ACHN (cell line): ENCODE data around the gene GPR37L1.
A peak's percentile ranks its signal among the peaks of the same experiment; 100 is the strongest.

Experiments used
- DNase-seq: peaks from one replicate; pipeline ENCODE4 v3.0.0-alpha.2; 2015
- in situ Hi-C: cut with HindIII; loops from 2 replicates; pipeline ENCODE4 v1.10.0; 2017; ENCODE audit warnings: low sequenced_read_pairs, low pct_ligation_motif_present, low pct_unique_long_range_greater_than_20kb

The GPR37L1 gene, protein sequence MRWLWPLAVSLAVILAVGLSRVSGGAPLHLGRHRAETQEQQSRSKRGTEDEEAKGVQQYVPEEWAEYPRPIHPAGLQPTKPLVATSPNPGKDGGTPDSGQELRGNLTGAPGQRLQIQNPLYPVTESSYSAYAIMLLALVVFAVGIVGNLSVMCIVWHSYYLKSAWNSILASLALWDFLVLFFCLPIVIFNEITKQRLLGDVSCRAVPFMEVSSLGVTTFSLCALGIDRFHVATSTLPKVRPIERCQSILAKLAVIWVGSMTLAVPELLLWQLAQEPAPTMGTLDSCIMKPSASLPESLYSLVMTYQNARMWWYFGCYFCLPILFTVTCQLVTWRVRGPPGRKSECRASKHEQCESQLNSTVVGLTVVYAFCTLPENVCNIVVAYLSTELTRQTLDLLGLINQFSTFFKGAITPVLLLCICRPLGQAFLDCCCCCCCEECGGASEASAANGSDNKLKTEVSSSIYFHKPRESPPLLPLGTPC

DNA sequence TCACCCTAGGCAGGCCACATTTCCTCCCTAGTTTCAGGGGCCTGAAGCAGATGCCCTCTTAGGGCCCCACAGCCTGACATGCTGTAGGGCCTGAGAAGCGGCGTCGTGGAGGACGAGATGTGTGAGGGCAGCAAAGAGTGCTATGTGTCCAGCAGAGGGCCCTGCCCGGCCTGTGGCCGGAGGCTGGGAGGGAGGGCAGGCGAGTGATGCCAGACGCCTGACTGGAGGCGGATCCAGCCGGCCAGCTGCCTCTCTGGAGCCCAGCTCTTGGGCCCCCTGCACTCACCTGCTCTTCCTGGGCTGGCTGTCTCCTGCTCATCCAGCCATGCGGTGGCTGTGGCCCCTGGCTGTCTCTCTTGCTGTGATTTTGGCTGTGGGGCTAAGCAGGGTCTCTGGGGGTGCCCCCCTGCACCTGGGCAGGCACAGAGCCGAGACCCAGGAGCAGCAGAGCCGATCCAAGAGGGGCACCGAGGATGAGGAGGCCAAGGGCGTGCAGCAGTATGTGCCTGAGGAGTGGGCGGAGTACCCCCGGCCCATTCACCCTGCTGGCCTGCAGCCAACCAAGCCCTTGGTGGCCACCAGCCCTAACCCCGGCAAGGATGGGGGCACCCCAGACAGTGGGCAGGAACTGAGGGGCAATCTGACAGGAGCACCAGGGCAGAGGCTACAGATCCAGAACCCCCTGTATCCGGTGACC, at the start of gene GPR37L1:
GPR37L1 (plus strand) TSS at position 279 of the 697 bp plus-strand sequence; CDS start at position 326, 47 bp downstream.
- in situ Hi-C loops: no loop called here
- DNase-seq: peak; percentile 80

DNA sequence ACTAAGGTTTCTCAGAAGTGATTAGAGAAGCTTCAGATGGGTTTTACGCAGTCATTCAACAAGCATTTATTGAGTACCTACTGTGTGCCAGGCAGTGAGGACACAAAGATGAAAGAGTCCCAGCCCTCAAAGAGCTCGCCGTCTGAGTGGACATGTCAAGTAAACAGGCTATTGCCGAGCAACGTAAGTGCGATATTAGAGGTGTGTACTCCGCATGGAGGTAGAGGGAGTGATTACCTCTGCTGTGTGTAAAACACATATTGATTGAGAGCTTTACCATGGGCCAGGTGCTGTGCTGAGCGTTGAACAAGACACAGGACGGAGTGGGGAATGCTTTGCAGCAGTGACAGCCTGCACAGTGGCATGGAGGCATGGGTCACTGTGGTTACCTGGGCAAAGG, 49.5 kb upstream of the GPR37L1 start:
- in situ Hi-C loops: no loop called here

DNA sequence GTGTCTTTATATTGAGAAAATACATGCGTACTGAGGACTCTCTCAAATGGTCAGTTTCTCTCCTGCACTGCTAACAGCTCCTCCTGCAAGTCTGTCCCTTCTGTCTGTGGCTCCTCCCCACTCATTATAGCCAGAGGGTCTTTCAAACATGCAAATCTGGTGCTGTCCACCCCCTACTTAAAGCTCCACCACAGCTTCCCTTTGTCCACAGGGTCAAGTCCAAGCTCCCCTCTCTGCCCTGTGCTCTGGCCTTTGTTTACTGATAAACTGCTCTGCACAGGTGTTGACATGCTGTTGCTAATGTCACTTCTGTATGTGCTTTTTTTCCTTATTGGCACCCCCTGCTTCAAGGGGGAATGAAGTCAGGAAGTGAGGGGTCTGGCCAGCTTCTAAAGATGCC, 47.7 kb upstream of the GPR37L1 start:
- in situ Hi-C loops: no loop called here
- no peak for DNase-seq

More for the DNA sequence above, 49.5 kb upstream of the GPR37L1 start:
- no peak for DNase-seq

DNA sequence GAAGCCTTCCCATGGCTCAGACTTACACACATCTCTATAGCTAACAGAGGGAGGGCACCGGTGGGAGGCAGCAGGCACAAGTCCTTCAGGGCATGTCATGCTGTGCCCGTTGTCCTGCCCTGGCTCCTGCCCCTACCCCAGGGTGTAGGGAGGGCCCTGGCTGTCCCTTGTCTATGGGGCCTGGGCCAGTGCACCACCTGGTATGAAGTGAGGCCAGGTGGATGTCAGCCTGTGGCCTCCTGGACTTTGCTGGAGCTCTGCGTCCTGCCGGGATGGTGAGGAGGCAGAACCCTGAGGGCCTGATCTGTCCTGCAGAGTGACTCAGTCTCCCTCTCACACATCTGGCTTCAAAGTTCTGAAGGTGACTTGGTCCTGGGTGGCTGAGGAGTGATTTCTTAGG, 47.3 kb upstream of the GPR37L1 start:
- in situ Hi-C loops: no loop called here
- no peak for DNase-seq

DNA sequence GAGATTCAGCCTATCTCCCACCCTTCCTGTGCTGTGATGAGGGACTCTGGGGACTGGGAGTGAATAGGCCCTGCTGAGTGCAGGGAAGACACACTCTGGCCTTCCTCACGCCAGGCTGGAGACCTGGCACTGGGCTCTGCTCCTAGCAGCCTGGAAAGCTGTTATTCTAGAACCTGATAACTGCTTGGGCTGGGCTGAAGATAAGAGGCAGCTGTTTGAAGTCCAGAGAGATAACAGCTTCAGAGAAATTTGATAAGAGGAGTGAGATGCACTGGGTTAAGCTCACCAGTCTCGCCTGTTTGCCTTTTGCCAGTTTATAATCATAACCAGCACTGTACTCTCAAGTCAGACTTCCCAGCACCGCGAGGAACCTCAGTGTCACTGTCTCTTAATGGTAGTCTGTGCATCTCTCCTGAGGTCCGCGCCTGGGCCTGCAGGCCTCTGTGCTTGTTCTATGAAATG, 46.6 kb upstream of the GPR37L1 start:
- no peak for DNase-seq

DNA sequence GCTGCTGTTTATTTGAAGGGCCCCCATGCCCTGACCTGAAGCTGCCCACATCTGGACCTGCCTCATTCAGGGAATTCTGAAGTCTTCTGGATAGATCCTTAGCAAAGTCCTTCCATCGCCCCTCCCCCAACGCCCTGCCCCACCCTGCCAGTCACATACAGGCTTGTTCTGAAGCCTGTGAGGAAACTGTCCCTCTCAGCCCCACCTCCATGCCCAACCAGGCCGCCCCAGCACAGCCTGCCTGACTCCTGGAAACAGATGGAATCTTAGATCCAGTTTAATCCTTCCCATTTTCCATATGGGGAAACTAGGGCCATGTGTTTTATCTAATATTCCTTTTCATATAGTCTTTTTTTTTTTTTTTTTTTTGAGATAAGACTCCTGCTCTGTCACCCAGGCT, 44.5 kb upstream of the GPR37L1 start:
- DNase-seq: no peak
- in situ Hi-C loops: no loop called here

More for the DNA sequence above, 46.6 kb upstream of the GPR37L1 start:
- in situ Hi-C loops: no loop called here

DNA sequence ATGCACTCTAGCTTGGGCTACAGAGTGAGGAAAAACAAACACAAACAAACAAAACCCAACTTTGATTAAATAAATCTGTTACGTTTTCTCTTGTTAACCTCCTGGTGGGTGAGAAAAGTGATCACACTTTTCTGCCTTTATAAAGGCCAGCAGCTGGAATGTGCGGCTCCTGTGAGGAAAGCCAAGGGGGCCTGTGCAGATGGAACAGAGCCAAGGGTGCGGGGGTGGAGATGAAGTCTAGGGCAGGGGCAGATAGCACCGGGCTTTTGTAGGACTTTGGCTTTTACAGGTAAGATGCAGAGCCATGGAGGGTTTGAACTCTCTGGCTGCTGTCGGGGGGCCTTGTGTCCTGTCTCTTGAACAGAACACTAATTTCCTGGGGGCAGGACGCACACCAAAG, 40.7 kb upstream of the GPR37L1 start:
- DNase-seq: no peak
- in situ Hi-C loops: no loop called here

DNA sequence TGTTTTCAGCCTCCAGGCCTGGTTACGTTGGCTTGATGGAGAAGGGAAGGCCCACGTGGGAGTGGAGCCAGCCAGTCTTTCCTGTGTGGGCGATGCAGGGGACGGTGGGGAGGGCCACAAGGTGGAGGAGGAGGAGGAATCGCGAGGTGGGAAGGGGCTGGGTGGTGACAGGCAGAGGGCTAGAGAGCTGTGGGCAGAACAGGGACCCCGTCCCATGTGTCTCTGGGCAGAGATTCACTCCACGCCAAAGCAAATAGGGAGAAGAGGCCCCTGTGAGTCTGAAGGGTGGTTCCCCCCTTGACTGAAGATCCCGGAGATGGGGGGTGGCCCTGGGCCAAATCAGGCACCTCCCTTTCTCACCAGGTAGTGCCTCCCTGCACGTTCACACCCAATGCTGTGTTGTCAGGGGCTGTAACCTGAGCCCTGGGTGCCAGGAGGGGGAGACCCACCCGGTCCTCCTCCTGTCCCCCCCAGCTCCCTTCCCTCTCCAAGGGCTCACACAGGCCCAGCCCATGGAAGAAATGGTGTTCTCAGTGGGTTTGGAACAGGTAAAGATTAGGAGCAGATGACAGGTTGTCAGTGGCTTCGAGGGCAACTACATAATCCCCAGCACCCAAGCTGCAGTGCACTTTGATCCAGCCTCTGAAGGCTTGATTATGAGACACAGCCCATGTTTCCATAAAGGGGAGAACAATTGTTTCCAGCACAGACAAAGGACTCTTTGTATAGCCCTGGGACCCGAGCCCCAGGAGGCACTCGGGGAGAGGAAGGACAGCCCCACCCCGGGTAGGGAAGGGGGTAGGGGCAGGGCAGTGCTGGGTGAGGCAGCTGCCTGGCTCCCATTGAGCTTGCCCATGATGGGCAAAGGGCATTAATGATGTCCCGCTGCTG, 37.7 kb upstream of the GPR37L1 start:
- in situ Hi-C loops: no loop called here
- no peak for DNase-seq

DNA sequence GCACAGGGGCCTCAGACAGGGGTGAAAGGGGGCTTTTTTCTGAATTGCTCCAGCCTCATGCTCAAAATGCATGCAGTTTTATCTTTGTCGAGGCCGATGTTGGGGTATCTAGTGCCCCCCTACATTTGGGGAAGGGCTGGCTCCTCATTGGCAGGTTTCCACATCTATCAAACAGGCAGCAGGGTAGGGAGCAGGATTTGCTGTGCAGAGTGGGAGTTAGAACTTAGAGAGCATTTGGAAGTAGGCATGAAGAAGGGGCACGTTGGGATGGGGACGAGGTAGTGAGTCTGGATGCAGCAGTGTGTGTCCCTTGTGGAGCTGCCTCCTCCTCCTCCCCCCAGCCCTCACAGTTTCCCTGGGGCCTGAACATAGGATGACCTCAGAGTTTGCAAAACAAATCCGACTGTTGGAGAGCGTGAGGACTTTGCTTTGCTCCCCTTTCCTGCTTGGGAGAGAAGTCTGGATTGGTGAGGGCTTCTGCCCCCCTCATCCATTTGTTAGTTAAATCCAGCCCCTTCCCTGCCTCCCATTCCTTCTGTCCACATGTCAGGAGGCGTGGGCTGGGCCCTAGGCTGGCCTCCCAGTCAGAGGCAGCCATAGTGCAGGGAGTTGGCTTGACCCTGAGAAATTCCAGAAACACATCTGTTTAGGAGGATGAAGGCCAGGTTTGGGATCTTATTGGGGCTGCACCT, 36.9 kb upstream of the GPR37L1 start:
- in situ Hi-C loops: no loop called here
- no peak for DNase-seq

DNA sequence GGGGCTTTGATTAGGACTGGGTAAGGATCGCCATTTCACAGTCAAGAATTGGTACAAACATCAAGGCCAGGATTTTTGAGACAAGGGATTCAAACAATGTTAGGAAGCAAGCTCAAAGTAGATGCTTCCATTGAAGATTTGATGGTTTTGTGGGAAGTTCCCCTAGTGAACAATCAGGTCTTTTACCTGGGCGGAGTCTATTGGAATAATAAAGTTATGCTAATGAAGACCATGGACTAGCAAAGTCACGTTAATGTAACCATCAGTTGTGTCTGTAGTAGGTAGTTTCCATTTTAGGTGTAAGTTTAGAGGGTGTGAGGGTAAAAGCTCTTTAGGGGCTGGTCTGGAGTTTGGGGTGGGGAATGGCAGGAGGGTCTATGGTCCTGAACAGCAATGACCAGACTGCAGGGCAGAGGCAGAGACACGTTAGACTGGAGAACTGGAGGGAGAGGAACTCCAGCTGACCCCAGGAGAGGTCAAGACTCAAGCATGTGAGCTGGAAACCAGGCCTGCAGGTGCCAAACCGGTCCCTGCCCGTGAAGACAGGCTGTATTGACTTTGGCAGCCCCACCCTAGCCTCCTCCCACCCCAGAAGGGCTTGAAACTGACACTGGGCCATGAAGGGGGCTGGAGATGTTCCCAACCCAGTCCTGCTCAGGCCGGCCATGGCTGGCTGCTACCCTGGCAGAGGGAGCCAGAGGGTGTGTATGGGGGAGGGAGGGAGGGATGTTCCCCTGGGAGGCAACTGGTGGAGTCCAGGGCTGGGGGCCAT, 36.0 kb upstream of the GPR37L1 start:
- DNase-seq: no peak
- in situ Hi-C loops: no loop called here

DNA sequence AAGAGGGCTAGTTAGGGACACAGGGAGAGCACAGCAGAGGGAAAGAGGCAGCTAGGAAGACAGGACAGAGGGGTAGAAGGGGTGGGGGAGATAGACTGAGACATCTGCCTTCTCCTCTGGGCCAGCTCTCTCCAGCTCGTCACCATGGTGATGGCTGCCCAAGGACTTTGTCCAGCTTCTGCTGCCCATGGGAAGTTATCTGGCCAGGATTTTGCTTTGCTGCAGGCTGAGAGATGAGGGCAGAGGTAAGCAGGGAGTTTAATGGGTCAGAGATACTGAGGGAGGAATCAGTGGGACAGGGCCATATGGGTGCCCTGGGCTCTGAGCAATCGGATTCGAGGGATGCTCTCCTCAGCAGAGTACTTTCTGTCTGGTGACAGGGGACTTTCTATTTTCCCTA, 34.5 kb upstream of the GPR37L1 start:
- in situ Hi-C loops: no loop called here
- no peak for DNase-seq

DNA sequence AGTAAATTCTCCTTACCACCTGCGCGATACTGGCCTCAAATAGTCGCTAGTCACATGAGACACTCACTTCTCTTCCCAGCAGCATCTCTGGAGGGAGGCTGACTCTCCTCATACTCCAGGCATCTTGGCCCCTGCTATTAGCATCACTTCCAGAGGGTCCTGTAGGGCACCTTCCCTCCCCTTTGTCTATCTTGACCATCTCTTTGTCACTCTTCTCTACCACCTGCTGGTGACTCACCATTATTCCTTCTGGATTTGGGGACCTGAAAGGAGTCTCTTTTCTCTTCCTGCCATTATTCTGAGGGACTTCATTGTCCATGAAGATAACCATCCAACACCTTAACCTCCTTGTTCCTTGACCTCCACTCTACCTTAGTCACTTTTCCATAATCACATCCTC, 31.7 kb upstream of the GPR37L1 start:
- DNase-seq: no peak
- in situ Hi-C loops: no loop called here

DNA sequence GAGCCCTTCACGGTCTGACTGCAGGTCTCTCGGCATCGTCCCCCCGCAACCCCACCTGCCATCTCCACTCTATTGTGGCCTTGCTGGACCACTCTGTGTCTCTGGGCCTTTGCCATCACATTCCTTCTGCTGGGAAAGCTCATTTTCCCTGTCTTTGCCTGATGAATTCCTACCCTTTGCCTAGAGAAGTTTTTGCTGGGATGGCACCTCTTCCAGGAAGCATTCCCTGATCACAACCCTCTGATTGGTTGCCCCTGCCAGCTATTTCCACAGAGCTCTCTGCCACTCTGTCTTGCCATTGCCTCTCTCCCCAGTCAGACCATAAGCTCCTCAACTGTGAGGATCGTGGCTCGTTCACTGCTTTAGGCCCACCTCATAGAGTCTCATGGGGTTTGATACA, 28.9 kb upstream of the GPR37L1 start:
- no peak for DNase-seq

DNA sequence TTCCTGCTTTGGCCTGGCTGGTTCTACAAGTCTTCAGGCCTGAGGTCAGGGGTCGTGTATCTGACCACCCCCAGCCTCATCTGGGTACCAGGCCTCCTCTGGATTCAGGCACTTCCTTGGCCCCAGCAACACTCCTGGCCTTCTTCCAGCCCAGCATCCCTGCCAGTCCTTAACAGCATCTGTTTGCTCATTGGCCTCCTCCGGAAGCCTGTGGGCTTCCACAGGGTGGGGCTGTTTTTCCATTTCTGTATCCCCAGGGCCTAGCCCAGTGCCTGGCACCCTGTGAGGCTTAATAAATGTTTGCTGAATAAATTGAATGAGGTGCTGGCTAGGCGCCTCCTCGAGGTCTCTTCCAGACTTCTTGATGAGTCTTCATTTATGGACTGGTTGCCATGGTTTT, 21.5 kb upstream of the GPR37L1 start:
- in situ Hi-C loops: no loop called here
- DNase-seq: peak; percentile 10

More for the DNA sequence above, 28.9 kb upstream of the GPR37L1 start:
- in situ Hi-C loops: no loop called here

DNA sequence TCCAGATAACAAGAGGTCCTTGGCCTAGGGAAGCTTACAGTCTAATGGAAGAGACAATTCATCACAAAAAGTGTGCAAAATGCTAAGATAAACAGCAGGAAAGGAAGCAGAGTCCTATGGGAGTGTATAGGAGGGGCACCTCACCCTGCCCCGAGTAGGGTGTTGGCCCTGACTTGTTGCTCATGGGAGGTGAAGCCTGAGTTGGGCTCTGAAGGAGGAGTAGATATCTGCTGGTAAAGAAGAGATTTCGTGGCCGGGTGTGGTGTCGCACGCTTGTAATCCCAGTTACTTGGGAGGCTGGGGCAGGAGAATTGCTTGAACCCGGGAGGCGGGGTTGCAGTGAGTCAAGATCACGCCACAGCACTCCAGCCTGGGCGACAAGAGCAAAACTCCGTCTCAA, 18.6 kb upstream of the GPR37L1 start:
- DNase-seq: no peak
- in situ Hi-C loops: no loop called here

DNA sequence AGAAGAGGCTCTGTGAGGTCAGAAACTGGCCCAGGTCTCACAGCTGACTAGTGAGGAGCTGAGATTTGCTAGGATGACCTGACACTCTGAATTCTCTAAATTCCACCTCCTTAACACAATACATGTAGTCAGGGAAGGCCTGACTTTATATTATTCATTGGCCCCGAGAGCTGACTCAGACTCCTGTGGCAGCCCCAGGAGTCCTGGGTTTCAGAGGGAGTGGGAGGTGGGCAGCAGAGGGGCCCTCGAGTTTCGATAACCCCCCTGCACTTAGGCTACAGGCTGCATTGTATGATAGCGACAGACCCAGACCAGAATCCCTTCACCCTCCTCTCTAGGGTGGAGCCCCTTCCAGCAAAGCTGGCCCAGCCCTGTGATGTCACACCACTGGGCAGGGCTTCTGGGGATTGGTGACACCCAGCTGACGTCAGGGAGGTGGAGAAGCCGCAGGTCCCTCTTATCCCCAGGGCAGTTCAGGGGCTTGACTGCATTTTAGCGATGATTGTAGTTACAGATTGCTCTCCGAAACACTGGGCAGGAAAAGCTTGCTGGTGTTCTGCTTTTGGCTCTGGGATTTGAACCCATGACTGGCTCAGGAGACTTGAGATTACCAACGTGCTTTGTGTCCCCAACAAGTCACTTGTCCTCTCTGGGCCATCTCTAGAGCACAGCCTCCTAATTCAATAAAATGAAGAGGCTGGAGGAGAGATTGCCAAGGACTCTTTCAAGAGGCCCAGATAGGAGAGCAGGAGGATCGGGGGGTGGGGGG, 17.0 kb upstream of the GPR37L1 start:
- peak; percentile 89 for DNase-seq
- in situ Hi-C loops: no loop called here
